ENCODE measurements around the gene NEMP2.

GRCh38 chr2:190499273-190499672, 35.2 kb downstream of the NEMP2 start:
- no peak for TF ChIP-seq POLR2A (IDR thresholded peaks at IDR 0.05; ENCODE audit: control extremely low read depth in 1 of 2, low read depth in 2 of 2, low read length in 2 of 2)
- no peak for TF ChIP-seq NRF1 (IDR thresholded peaks at IDR 0.05; ENCODE audit: low read depth, low read length)
- no peak for TF ChIP-seq CTCF (IDR thresholded peaks at IDR 0.05; ENCODE audit: control extremely low read depth in 1 of 3, insufficient read depth in 1 of 3, low read depth in 1 of 3, low read length in 3 of 3)
- TF ChIP-seq SIN3A (conservative IDR thresholded peaks at IDR 0.05 in 1 of 2, IDR thresholded peaks at IDR 0.05 in 1 of 2; ENCODE audit: low read depth in 1 of 2, low read length in 2 of 2) = no peak
- TF ChIP-seq EP300 (IDR thresholded peaks at IDR 0.05; ENCODE audit: borderline replicate concordance in 1 of 2, low read depth in 2 of 2, low read length in 2 of 2) = no peak
- no peak for TF ChIP-seq CBX8 (IDR thresholded peaks at IDR 0.05; ENCODE audit: borderline replicate concordance, low read depth, low read length)
- TF ChIP-seq FOSL1 (IDR thresholded peaks at IDR 0.05; ENCODE audit: insufficient read depth, low read depth, low read length) = no peak
- no peak for TF ChIP-seq JUND (IDR thresholded peaks at IDR 0.05; ENCODE audit: low read length)
- no peak for TF ChIP-seq BCL11A (IDR thresholded peaks at IDR 0.05; ENCODE audit: low read depth in 2 of 2, low read length in 2 of 2)

Measured in H1 (cell line).